ENCODE data around the gene TBC1D22A.

The TBC1D22A gene

DNA sequence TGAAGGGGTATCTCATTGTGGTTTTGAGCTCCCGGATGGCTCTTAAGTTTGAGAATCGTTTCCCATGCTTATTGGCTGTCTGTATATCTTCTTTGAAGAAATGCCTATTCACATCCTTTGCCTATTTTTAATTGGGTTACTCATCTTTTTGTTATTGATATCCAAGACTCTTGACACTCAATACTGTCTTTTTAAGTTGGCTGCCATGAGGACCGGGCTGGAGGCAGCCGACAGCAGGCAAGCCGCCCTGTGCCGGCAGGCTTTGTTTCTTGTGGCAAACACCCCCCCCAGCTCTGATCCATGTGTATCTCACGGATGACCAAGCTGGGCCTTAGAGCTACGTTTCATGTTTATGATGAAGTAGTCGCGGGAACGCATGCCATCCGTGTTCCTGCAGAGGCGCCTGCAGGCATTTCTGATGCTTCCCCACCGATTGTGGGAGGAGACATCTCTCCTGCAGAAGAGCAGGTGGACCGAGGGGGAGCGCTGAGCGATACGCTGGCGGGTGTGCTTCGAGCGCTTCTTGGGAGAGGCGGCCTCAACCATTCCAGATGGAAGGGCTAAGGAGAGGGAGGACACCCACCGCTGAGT lies 95.8 kb downstream of the TBC1D22A start:
- no peak overlapping the region for H3K4me3 ChIP-seq
- TF ChIP-seq Cebpa-rat (IDR thresholded peaks at IDR 0.05) = no peak
- peaks cover 16 to 54% (median 32%) of the 10 kb centered on the region in 11 experiments; a peak in 18 of 22 replicates for H3K36me3 ChIP-seq
- H3K27me3 ChIP-seq = no peaks in the 10 kb centered on the region
- H3K27ac ChIP-seq = no peak overlapping the region
- peaks cover 8 to 19% (median 14%) of the 10 kb centered on the region in 11 experiments; a peak in 21 of 22 replicates for H3K9me3 ChIP-seq (replicated peaks in 1 of 11)
- peaks cover 19 to 83% (median 61%) of the 10 kb centered on the region in 11 experiments; a peak in 21 of 22 replicates for H4K20me1 ChIP-seq
- no peak overlapping the region for H3K9ac ChIP-seq
- peaks cover 0 to 35% (median 11%) of the 10 kb centered on the region in 10 experiments; a peak in 15 of 20 replicates for H3K4me1 ChIP-seq
- no peak overlapping the region for H3K4me2 ChIP-seq

DNA sequence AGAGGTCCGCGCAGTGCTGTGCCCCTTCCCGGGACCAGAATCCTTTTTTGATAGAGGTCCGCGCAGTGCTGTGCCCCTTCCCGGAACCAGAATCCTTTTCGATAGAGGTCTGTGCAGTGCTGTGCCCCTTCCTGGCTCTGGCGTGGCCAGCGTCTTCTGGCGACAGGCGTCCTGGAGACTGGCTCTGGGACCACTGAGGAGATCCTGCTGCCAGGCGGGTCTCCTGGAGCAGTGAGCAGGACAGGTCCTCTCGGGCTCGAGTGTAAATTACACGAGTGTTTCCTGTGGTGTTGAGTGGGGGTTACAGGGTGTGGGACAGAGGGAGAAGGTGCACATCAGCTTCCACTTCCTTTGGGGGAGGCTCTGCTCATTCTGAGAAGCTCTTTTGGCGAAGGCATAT lies 98.1 kb downstream of the TBC1D22A start:
- peaks cover 26 to 60% (median 41%) of the 10 kb centered on the region in 11 experiments; a peak in 19 of 22 replicates for H3K36me3 ChIP-seq
- H3K27ac ChIP-seq = no peak overlapping the region
- no peak overlapping the region for H3K9ac ChIP-seq
- no peaks in the 10 kb centered on the region for H3K27me3 ChIP-seq
- peaks cover 0 to 26% (median 3%) of the 10 kb centered on the region in 10 experiments; a peak in 10 of 20 replicates for H3K4me1 ChIP-seq
- H3K9me3 ChIP-seq (replicated peaks in 1 of 11) = peaks cover 8 to 19% (median 14%) of the 10 kb centered on the region in 11 experiments; a peak in 21 of 22 replicates
- peaks cover 26 to 83% (median 62%) of the 10 kb centered on the region in 11 experiments; a peak in 21 of 22 replicates for H4K20me1 ChIP-seq
- TF ChIP-seq Cebpa-rat (IDR thresholded peaks at IDR 0.05) = no peak
- H3K4me3 ChIP-seq = no peak overlapping the region
- H3K4me2 ChIP-seq = no peak overlapping the region

DNA sequence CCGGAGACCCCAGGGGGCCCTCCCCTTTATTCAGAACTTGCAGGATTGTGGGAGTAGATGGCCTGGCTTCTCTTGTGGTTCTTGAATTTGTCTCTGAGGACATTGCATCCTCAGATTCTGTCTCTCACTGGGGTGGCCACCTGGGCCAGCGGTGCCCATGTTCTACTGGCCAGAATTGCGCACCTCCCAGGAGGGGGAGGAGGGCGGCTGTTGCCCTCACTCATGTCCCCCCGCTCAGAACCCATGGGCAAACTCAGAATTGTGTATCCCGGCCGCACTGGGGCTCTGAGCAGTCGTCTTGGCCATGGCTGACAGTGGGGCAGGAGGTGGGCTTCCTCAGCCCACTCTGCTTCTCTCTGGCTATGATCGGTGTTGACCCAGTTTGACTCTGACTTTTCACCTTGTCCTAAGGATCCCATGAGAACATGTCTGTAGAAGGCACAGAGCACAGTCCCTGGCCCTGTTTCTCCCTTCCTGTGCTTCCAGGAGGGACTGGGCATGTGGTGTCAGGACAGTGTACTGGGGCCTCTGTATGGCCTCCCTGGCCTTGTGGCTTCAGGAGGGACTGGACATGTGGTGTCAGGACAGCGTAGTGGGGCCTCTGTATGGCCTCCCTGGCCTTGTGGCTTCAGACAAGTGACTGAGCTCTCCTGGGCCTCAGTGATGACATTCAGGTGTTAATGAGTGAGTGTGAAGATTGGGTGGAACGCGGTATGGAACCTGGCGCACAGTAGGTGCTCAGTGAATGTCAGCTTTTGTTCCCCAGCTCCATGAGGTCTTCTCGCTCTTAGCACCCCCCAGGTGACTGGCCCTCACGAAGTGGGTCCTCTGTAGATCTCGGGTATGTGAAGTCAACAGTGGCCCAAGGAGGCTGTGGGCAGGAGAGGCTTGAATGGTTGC lies 99.3 kb downstream of the TBC1D22A start:
- H3K27me3 ChIP-seq = no peaks in the 10 kb centered on the region
- no peak overlapping the region for H3K27ac ChIP-seq
- no peak overlapping the region for H3K4me2 ChIP-seq
- H3K4me3 ChIP-seq = no peak overlapping the region
- H3K36me3 ChIP-seq = peaks cover 36 to 60% (median 51%) of the 10 kb centered on the region in 11 experiments; a peak in 19 of 22 replicates
- H3K4me1 ChIP-seq = peaks cover 0 to 23% (median 3%) of the 10 kb centered on the region in 10 experiments; a peak in 10 of 20 replicates
- peaks cover 26 to 83% (median 53%) of the 10 kb centered on the region in 11 experiments; a peak in 21 of 22 replicates for H4K20me1 ChIP-seq
- peaks cover 8 to 19% (median 14%) of the 10 kb centered on the region in 11 experiments; a peak in 21 of 22 replicates for H3K9me3 ChIP-seq (replicated peaks in 1 of 11)
- no peak overlapping the region for H3K9ac ChIP-seq
- no peak for TF ChIP-seq Cebpa-rat (IDR thresholded peaks at IDR 0.05)

DNA sequence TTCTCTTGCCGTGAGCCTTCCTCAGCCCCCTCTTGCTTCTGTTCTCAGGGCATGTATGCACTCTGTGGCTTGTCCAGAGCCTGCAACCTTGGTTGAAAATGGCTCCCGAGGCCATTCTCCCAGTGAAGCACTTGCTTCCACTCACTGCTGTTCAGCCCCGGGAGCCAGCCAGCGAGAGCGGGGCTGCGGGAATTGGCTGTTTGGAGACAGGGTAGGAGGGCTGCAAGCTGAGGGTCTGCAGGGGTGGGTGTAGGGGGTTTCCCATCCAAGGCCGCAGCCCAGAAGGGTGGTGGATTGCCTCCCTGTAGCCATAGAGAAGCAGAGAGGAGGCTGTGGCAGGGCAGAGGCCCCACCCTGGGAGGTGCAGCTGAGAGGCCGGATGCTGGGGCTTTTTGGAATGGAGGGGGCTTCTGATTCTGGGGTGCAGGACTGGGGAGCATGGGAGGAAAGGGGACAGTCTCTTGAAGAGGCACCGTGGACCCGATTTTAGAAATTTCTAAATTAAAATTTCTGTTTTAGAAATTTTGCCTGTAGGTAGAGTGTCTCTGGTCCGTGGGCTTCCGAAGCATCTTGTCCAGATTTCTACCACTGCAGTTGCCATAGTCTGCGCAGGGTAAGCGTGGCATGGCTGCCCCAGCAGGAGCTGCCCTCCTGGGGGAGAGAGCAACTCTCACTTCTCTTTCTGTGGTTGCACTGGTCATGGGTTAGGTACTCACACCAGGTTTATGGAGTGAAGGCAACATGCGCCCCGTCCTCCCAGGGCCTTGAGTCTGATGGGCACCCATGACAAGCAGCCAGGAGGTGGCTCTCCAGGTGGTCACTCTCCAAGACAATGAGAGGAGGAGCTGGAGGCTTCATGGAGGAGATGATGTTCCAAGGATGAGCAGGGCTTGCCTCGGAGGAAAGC lies 100.2 kb downstream of the TBC1D22A start:
- Histone ChIP-seq H4K20me1 (peaks cover 26 to 83% (median 50%) of the 10 kb centered on the region in 11 experiments; a peak in 21 of 22 replicates), H3K27me3 (no peaks in the 10 kb centered on the region), H3K4me3 (no peak overlapping the region), H3K4me2 (no peak overlapping the region), H3K36me3 (peaks cover 37 to 62% (median 52%) of the 10 kb centered on the region in 11 experiments; a peak in 20 of 22 replicates), H3K4me1 (peaks cover 0 to 23% (median 3%) of the 10 kb centered on the region in 10 experiments; a peak in 10 of 20 replicates), H3K27ac (no peak overlapping the region), H3K9ac (no peak overlapping the region), H3K9me3 (replicated peaks in 1 of 11) (peaks cover 8 to 18% (median 12%) of the 10 kb centered on the region in 11 experiments; a peak in 21 of 22 replicates)
- TF ChIP-seq Cebpa-rat (IDR thresholded peaks at IDR 0.05) = no peak

DNA sequence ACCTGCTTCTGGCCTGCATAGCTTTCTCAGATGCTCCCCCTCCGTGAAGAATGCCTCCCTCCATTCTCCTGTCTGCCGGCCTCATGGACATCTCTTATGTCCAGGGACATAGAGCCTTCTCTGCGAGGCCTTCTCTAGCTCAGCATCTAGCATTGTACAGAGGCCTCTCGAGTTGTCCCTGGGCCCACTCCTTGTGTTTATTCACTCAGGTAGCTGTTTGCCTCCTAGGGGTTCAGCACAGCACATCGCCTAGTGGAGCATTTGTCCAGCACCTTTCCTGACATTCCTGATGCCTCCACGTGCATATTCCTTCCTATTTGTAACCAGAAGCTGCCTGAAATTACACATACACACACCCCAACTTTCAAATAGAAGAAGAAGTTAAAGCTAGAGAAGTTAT lies 101.3 kb downstream of the TBC1D22A start:
- peaks cover 26 to 85% (median 50%) of the 10 kb centered on the region in 11 experiments; a peak in 21 of 22 replicates for H4K20me1 ChIP-seq
- no peak for TF ChIP-seq Cebpa-rat (IDR thresholded peaks at IDR 0.05)

DNA sequence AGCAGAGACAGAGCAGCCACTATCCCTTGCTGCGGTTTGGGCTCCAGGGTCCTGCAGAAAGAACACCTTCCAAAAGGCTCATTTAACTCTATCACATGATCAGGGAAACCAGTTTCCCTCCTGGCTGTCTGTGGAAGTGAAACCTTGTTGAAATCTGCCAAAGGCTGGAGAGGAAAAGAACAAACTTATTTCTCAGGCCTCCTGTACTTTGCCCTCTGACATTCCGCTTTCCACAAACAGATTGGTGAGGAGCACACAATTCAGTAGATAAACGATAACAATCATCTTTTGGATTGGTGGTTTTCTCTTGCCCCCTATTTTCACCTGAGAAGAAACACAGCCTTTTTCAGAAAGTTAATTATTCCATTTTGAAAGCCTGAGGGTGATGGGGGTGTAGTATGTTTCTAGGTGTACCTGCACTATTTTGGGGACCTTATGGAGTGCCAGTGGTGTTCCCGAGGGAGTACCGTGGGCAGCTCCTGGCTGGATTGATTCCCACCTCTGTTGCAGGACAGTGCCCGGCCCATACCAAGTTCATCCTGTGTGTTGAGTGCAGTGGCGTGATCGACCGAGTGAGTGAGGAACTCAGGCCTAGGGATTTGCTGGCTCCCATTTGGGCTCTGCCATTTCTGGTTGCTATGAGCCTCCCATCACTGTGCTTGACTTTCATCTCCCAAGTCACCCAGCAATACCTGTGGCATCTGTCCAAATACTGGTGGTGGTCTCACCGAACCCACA lies 102.0 kb downstream of the TBC1D22A start:
- Histone ChIP-seq H3K4me2 (peak overlapping the region in 1 of 11 experiments; percentile 13; a peak in 1 of 22 replicates), H4K20me1 (peaks cover 26 to 91% (median 50%) of the 10 kb centered on the region in 11 experiments; a peak in 21 of 22 replicates), H3K4me3 (no peak overlapping the region), H3K9me3 (replicated peaks in 1 of 11) (peaks cover 5 to 15% (median 11%) of the 10 kb centered on the region in 11 experiments; a peak in 17 of 22 replicates), H3K27ac (no peak overlapping the region), H3K27me3 (no peaks in the 10 kb centered on the region), H3K9ac (no peak overlapping the region), H3K4me1 (peaks cover 0 to 23% (median 3%) of the 10 kb centered on the region in 10 experiments; a peak in 10 of 20 replicates), H3K36me3 (peaks cover 42 to 69% (median 57%) of the 10 kb centered on the region in 11 experiments; a peak in 21 of 22 replicates)
- TF ChIP-seq Cebpa-rat (IDR thresholded peaks at IDR 0.05) = no peak

More for the DNA sequence above, 101.3 kb downstream of the TBC1D22A start:
- Histone ChIP-seq H3K4me2 (no peak overlapping the region; a peak in 1 of 22 replicates), H3K27me3 (no peaks in the 10 kb centered on the region), H3K4me3 (no peak overlapping the region), H3K9ac (no peak overlapping the region), H3K9me3 (replicated peaks in 1 of 11) (peaks cover under 1 to 10% (median 6%) of the 10 kb centered on the region in 11 experiments; a peak in 20 of 22 replicates), H3K27ac (no peak overlapping the region), H3K36me3 (peaks cover 35 to 62% (median 50%) of the 10 kb centered on the region in 11 experiments; a peak in 21 of 22 replicates), H3K4me1 (peaks cover 0 to 23% (median 3%) of the 10 kb centered on the region in 10 experiments; a peak in 10 of 20 replicates)

DNA sequence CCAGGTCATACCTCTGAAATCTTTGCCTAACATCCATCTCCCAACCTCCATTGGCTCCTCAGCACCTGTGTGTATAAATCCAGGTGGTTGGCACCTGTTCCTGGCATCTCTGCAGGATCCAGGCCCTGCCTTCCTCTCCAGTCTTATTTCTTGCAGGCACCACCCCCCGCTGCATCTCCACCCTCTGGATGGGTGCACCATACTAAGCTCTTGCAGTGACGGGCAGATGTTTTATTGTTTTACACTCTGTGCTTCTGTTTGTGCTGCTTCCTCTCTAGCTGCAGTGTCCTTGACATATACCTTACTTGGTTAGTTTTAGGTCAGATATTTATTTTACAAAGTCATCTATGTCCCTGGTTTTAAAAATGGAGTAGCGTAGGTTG lies 102.6 kb downstream of the TBC1D22A start:
- H3K9ac ChIP-seq = no peak overlapping the region
- no peak overlapping the region for H3K4me3 ChIP-seq
- H3K27ac ChIP-seq = no peak overlapping the region
- H3K36me3 ChIP-seq = peaks cover 47 to 74% (median 63%) of the 10 kb centered on the region in 11 experiments; a peak in 21 of 22 replicates
- H3K27me3 ChIP-seq = no peaks in the 10 kb centered on the region
- no peak for TF ChIP-seq Cebpa-rat (IDR thresholded peaks at IDR 0.05)
- H3K4me2 ChIP-seq = no peak overlapping the region
- peaks cover 26 to 97% (median 50%) of the 10 kb centered on the region in 11 experiments; a peak in 21 of 22 replicates for H4K20me1 ChIP-seq
- H3K4me1 ChIP-seq = peaks cover 0 to 23% (median 3%) of the 10 kb centered on the region in 10 experiments; a peak in 10 of 20 replicates
- H3K9me3 ChIP-seq (replicated peaks in 1 of 11) = peaks cover 9 to 20% (median 17%) of the 10 kb centered on the region in 11 experiments
